K562 (cell line): ENCODE measurements around the gene PEPD.

ENCODE experiments used
- CTCF ChIP-seq, 3 experiments: IDR thresholded peaks in 2 of 3; conservative IDR thresholded peaks in 1 of 3; 2 replicates each; pipeline ENCODE4 v1.5.1; 2011 to 2012; ENCODE audit warnings: low read length in 3 of 3, mild to moderate bottlenecking in 3 of 3, control low read depth in 2 of 3, improper control_type of control experiment in 1 of 3, inconsistent platforms in 1 of 3, low read depth in 1 of 3, mixed read lengths in 1 of 3, moderate library complexity in 1 of 3; ENCODE audit not compliant: insufficient read depth in 2 of 3
- EZH2 ChIP-seq: IDR thresholded peaks from 2 replicates; pipeline ENCODE4 v1.6.1; 2012; ENCODE audit warnings: low read depth, mild to moderate bottlenecking, inconsistent platforms, low read length, borderline replicate concordance
- HDAC2 ChIP-seq: fragments of 450-650 bp; IDR thresholded peaks from 2 replicates; pipeline ENCODE4 v1.6.1; 2016; ENCODE audit warnings: mild to moderate bottlenecking
- HNRNPLL ChIP-seq: fragments of 200-400 bp; formaldehyde crosslinking; IDR thresholded peaks from 2 replicates; pipeline ENCODE4 v1.6.1; 2017; ENCODE audit warnings: low read length, low read depth, mild to moderate bottlenecking; ENCODE audit not compliant: poor library complexity, severe bottlenecking
- NUFIP1 ChIP-seq: fragments of 450-650 bp; IDR thresholded peaks from 2 replicates; pipeline ENCODE4 v1.6.1; 2018; ENCODE audit not compliant: partially characterized antibody
- SMARCC2 ChIP-seq: fragments of 450-650 bp; IDR thresholded peaks from 2 replicates; pipeline ENCODE4 v1.6.1; 2017; ENCODE audit warnings: antibody characterized with exemption, moderate library complexity, mild to moderate bottlenecking, low read depth
- SRF ChIP-seq, 2 experiments: fragments of 250-450, 450-650 bp in 1 of 2; sonication (Bioruptor Pico) in 1 of 2; sonication (generic) in 1 of 2; formaldehyde crosslinking; IDR thresholded peaks; 2 replicates each; pipeline versions ENCODE4 v1.5.0 to v1.5.1; 2020 to 2022; ENCODE audit warnings: mild to moderate bottlenecking in 1 of 2, missing genetic modification reagents in 1 of 2
- TAF1 ChIP-seq: IDR thresholded peaks from 2 replicates; pipeline ENCODE4 v1.6.1; 2011; ENCODE audit warnings: mild to moderate bottlenecking, low read length, moderate library complexity; ENCODE audit not compliant: insufficient read depth, control insufficient read depth, severe bottlenecking; ENCODE audit errors: extremely low read depth
- YBX1 ChIP-seq: fragments of 450-650 bp; IDR thresholded peaks from 2 replicates; pipeline ENCODE4 v1.7.1; 2016; ENCODE audit warnings: mild to moderate bottlenecking
- YY1 ChIP-seq, 3 experiments: IDR thresholded peaks; 2 replicates each; pipeline ENCODE4 v1.6.1; 2011; ENCODE audit warnings: low read length in 2 of 3, mild to moderate bottlenecking in 2 of 3, moderate library complexity in 2 of 3, borderline replicate concordance in 1 of 3, control low read depth in 1 of 3, low read depth in 1 of 3; ENCODE audit not compliant: insufficient read depth in 3 of 3, insufficient replicate concordance in 2 of 3, control insufficient read depth in 1 of 3, insufficient read length in 1 of 3; ENCODE audit errors: extremely low read depth in 1 of 3
- ZHX1 ChIP-seq: fragments of 150-350 bp; conservative IDR thresholded peaks from 2 replicates; pipeline ENCODE4 v1.6.1; 2014; ENCODE audit warnings: low read length
- ZNF124 ChIP-seq: sonication (generic); formaldehyde crosslinking; IDR thresholded peaks from 2 replicates; pipeline ENCODE4 v1.8.1; 2022; ENCODE audit warnings: missing genetic modification reagents

GRCh38 chr19:33402421-33403220, 119.0 kb downstream of the PEPD start:
- TF ChIP-seq ZHX1 (no peak), HDAC2 (no peak), EZH2 (no peak), CTCF (IDR thresholded peaks at IDR 0.05 in 2 of 3, conservative IDR thresholded peaks at IDR 0.05 in 1 of 3; ENCODE audit: insufficient read depth in 2 of 3, low read depth in 1 of 3, low read length in 3 of 3) (peak in 1 of 3 experiments; percentile 7; a peak in 1 of 6 replicates), SMARCC2 (no peak), ZNF124 (CRISPR knock-in tag) (no peak), TAF1 (no peak), NUFIP1 (no peak), SRF (CRISPR knock-in tag; IDR thresholded peaks at IDR 0.05) (no peak), YBX1 (no peak), YY1 (IDR thresholded peaks at IDR 0.05; ENCODE audit: borderline replicate concordance in 1 of 3, control insufficient read depth in 1 of 3, extremely low read depth in 1 of 3, insufficient read depth in 3 of 3, insufficient read length in 1 of 3, insufficient replicate concordance in 2 of 3, low read depth in 1 of 3, low read length in 2 of 3) (no peak), HNRNPLL (no peak)
